GM13977 (cell line): ENCODE data around the gene HGS.

ENCODE experiments used
- DNase-seq: peaks from one replicate; pipeline ENCODE4 v3.0.0; 2012; ENCODE audit warnings: low spot score
- in situ Hi-C: fragments of 300-500 bp; cut with MboI; formaldehyde crosslinking; loops from one replicate; pipeline ENCODE4 v1.12.0; 2022; ENCODE audit warnings: low sequenced_read_pairs, low pct_unique_long_range_greater_than_20kb, mixed read lengths, inconsistent platforms; ENCODE audit not compliant: unreplicated experiment
- TF ChIP-seq, protein P1 (sequence below): IDR thresholded peaks from 2 replicates; pipeline ENCODE4 v1.5.1; 2012; ENCODE audit warnings: mild to moderate bottlenecking, control low read depth; ENCODE audit not compliant: insufficient read depth; ENCODE audit errors: extremely low read depth, missing control alignments

The HGS gene

GRCh38 chr17:81656835-81657234, 27.0 kb upstream of the HGS start:
- DNase-seq, result no peak
- in situ Hi-C loops, result no loop called here
- TF ChIP-seq, protein P1, sequence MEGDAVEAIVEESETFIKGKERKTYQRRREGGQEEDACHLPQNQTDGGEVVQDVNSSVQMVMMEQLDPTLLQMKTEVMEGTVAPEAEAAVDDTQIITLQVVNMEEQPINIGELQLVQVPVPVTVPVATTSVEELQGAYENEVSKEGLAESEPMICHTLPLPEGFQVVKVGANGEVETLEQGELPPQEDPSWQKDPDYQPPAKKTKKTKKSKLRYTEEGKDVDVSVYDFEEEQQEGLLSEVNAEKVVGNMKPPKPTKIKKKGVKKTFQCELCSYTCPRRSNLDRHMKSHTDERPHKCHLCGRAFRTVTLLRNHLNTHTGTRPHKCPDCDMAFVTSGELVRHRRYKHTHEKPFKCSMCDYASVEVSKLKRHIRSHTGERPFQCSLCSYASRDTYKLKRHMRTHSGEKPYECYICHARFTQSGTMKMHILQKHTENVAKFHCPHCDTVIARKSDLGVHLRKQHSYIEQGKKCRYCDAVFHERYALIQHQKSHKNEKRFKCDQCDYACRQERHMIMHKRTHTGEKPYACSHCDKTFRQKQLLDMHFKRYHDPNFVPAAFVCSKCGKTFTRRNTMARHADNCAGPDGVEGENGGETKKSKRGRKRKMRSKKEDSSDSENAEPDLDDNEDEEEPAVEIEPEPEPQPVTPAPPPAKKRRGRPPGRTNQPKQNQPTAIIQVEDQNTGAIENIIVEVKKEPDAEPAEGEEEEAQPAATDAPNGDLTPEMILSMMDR, result no peak

- TF ChIP-seq, protein P1, result no peak
- in situ Hi-C loops, result no loop called here
- no peak for DNase-seq
Measured at GRCh38 chr17:81659038-81659437, 24.8 kb upstream of the HGS start.

DNA sequence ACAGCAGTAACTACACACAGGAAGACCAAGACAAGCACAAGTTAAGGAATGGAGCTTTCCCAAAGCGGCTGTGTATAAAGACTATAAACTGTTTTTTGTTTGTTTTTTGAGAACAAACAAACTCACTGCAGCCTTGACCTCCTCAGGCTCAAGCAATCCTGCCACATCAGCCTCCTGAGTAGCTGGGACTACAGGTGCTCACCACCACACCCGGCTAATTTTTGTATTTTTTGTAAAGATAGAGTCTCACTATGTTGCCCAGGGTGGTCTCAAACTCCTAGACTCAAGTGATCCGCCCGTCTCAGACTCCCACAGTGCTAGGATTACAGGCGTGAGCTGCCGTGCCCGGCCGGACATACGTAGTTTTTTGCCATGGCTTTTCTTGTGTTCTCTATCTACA, 23.4 kb upstream of the HGS start:
- DNase-seq, result no peak
- in situ Hi-C loops, result no loop called here
- TF ChIP-seq, protein P1, result no peak

- in situ Hi-C loops, result no loop called here
- DNase-seq, result no peak
- TF ChIP-seq, protein P1, result no peak
Measured at GRCh38 chr17:81662002-81662401, 21.8 kb upstream of the HGS start.

GRCh38 chr17:81664051-81664470, 19.8 kb upstream of the HGS start:
- in situ Hi-C loops, result no loop called here
- DNase-seq, result no peak
- TF ChIP-seq, protein P1, result no peak

- in situ Hi-C loops, result no loop called here
- no peak for DNase-seq
- TF ChIP-seq, protein P1, result no peak
Measured at GRCh38 chr17:81665205-81666091, 18.4 kb upstream of the HGS start.
